GM12878 (cell line): ENCODE measurements around the gene G3BP1. TPM values are rescaled to one million over a fixed set of nuclear protein-coding genes. Genes with fewer than 3 reads are reported as not detected.

Source experiments
- ATAC-seq: fragments of 200-7000 bp; cut with Tn5 transposase; 3 replicates; pipeline ENCODE4 v1.9.1; 2020; ENCODE audit warnings: mild to moderate bottlenecking, moderate library complexity
- BruUV-seq: library from RNA; stranded (reverse); fragments of 400-500 nt; replicated peaks from 2 replicates; lab custom pipeline; 2021; lab: Mats Ljungman, UMichigan
- CTCF ChIA-PET: fragments of 300-600 bp; sonication (Branson Sonifier 250); formaldehyde crosslinking; extraction: SDS; loops from one replicate; lab custom pipeline; 2021; ENCODE audit warnings: inconsistent platforms; lab: Yijun Ruan, JAX
- POLR2A ChIA-PET: fragments of 350-600 bp; formaldehyde crosslinking; extraction: SDS; loops from one replicate; lab custom pipeline; 2021; ENCODE audit warnings: inconsistent platforms; lab: Charles Lee
- RAD21 ChIA-PET: fragments of 300-600 bp; sonication (Branson Sonifier 250); formaldehyde crosslinking; loops from one replicate; lab custom pipeline; 2023; ENCODE audit warnings: antibody characterized with exemption; ENCODE audit not compliant: unreplicated experiment; lab: Charles Lee
- SMC1A ChIA-PET: fragments of 300-600 bp; sonication (Branson Sonifier 250); formaldehyde crosslinking; loops from one replicate; lab custom pipeline; 2023; ENCODE audit not compliant: unreplicated experiment, uncharacterized antibody; lab: Charles Lee
- DNase-seq: peaks from one replicate; pipeline ENCODE4 v3.0.0-alpha.2; 2011; ENCODE audit warnings: low read depth, low spot score
- FAIRE-seq: peaks from 3 replicates; lab custom pipeline; 2011; peaks lifted over from hg19 to GRCh38; lab: Jason Lieb, UNC
- H2AFZ ChIP-seq: 2 replicates; pipeline ENCODE4 v1.6.0; 2011; ENCODE audit warnings: low read depth, low read length, control low read depth; ENCODE audit not compliant: control insufficient read depth
- H3K27ac ChIP-seq: 2 replicates; pipeline ENCODE4 v1.5.1; 2011; ENCODE audit warnings: control low read depth; ENCODE audit not compliant: control insufficient read depth, insufficient read depth
- H3K27me3 ChIP-seq, 2 experiments: replicated peaks in 1 of 2; 2 replicates each; pipeline versions ENCODE4 v1.6.0 to v1.6.1; 2011; ENCODE audit warnings: low read length in 1 of 2; ENCODE audit not compliant: control insufficient read depth in 2 of 2, insufficient read depth in 2 of 2
- H3K36me3 ChIP-seq, 2 experiments: 2 replicates each; pipeline ENCODE4 v1.5.1; 2011; ENCODE audit warnings: low read length in 1 of 2; ENCODE audit not compliant: control insufficient read depth in 2 of 2, insufficient read depth in 2 of 2
- H3K4me1 ChIP-seq: 2 replicates; pipeline ENCODE4 v1.6.1; 2011; ENCODE audit warnings: mild to moderate bottlenecking, low read length, moderate library complexity, mixed read lengths; ENCODE audit not compliant: control insufficient read depth, insufficient read depth
- H3K4me2 ChIP-seq: 2 replicates; pipeline ENCODE4 v1.6.0; 2011; ENCODE audit warnings: control low read depth; ENCODE audit not compliant: control insufficient read depth, insufficient read depth
- H3K4me3 ChIP-seq: fragments of 200-600 bp; sonication (generic); 2 replicates; pipeline ENCODE4 v1.5.1; 2016
- H3K79me2 ChIP-seq: 2 replicates; pipeline ENCODE4 v1.6.0; 2011; ENCODE audit warnings: low read length; ENCODE audit not compliant: control insufficient read depth, insufficient read depth
- H3K9ac ChIP-seq: 2 replicates; pipeline ENCODE4 v1.8.0; 2011; ENCODE audit warnings: low read length, control low read depth, mixed read lengths; ENCODE audit not compliant: control insufficient read depth, insufficient read depth
- H3K9me3 ChIP-seq: replicated peaks from 3 replicates; pipeline ENCODE4 v1.5.1; 2011; ENCODE audit warnings: mild to moderate bottlenecking, low read length; ENCODE audit not compliant: control insufficient read depth, insufficient read depth
- H4K20me1 ChIP-seq: 2 replicates; pipeline ENCODE4 v1.6.0; 2011; ENCODE audit not compliant: control insufficient read depth, insufficient read depth
- ATF2 ChIP-seq: IDR thresholded peaks from 2 replicates; pipeline ENCODE4 v1.6.1; 2012; ENCODE audit warnings: low read length, inconsistent platforms
- CBFB ChIP-seq: IDR thresholded peaks from 2 replicates; pipeline ENCODE4 v1.6.1; 2016; ENCODE audit warnings: antibody characterized with exemption, low read depth
- CBX5 ChIP-seq: sonication (generic); IDR thresholded peaks from 2 replicates; pipeline ENCODE4 v1.6.1; 2016; ENCODE audit warnings: low read depth, moderate library complexity, mild to moderate bottlenecking, inconsistent platforms
- FOXK2 ChIP-seq: fragments of 450-650 bp; IDR thresholded peaks from 2 replicates; pipeline ENCODE4 v1.6.1; 2017; ENCODE audit warnings: mild to moderate bottlenecking, moderate library complexity
- HCFC1 ChIP-seq: fragments of 150-350 bp; IDR thresholded peaks from 2 replicates; pipeline ENCODE4 v1.6.1; 2014; ENCODE audit warnings: low read length
- IRF5 ChIP-seq: fragments of 450-650 bp; IDR thresholded peaks from 2 replicates; pipeline ENCODE4 v1.6.1; 2017; ENCODE audit warnings: borderline replicate concordance
- MTA3 ChIP-seq: IDR thresholded peaks from 2 replicates; pipeline ENCODE4 v1.6.1; 2012; ENCODE audit warnings: low read length, inconsistent platforms, borderline replicate concordance
- MYC ChIP-seq: IDR thresholded peaks from 2 replicates; pipeline ENCODE4 v1.6.1; 2011; ENCODE audit warnings: mild to moderate bottlenecking, low read length, moderate library complexity, inconsistent platforms; ENCODE audit not compliant: insufficient read depth, insufficient replicate concordance, insufficient read length, severe bottlenecking
- NR2C2 ChIP-seq: IDR thresholded peaks from 2 replicates; pipeline ENCODE4 v1.6.1; 2011; ENCODE audit warnings: borderline replicate concordance, low read depth; ENCODE audit not compliant: control insufficient read depth, insufficient read length
- PAX5 ChIP-seq: IDR thresholded peaks from 2 replicates; pipeline ENCODE4 v1.6.1; 2011; ENCODE audit warnings: low read depth, low read length, borderline replicate concordance
- PML ChIP-seq: IDR thresholded peaks from 2 replicates; pipeline ENCODE4 v1.6.1; 2012; ENCODE audit warnings: low read length, inconsistent platforms
- POLR2AphosphoS2 ChIP-seq: IDR thresholded peaks from 2 replicates; pipeline ENCODE4 v1.6.1; 2011; ENCODE audit warnings: low read depth, mild to moderate bottlenecking, low read length, improper control_type of control experiment, moderate library complexity
- SMAD1 ChIP-seq: fragments of 450-650 bp; IDR thresholded peaks from 2 replicates; pipeline ENCODE4 v1.6.1; 2018; ENCODE audit warnings: mild to moderate bottlenecking, low read depth; ENCODE audit not compliant: partially characterized antibody
- SREBF2 ChIP-seq: IDR thresholded peaks from 2 replicates; pipeline ENCODE4 v1.6.1; 2012; ENCODE audit warnings: mild to moderate bottlenecking, low read length
- YBX1 ChIP-seq: fragments of 450-650 bp; IDR thresholded peaks from 2 replicates; pipeline ENCODE4 v1.6.1; 2016; ENCODE audit warnings: antibody characterized with exemption
- ZBTB11 ChIP-seq: fragments of 450-650 bp; formaldehyde crosslinking; IDR thresholded peaks from 2 replicates; pipeline ENCODE4 v1.5.0; 2022; ENCODE audit warnings: mild to moderate bottlenecking, missing genetic modification characterization
- ZNF207 ChIP-seq: fragments of 450-650 bp; IDR thresholded peaks from 2 replicates; pipeline ENCODE4 v1.6.1; 2014; ENCODE audit warnings: antibody characterized with exemption, mild to moderate bottlenecking, borderline replicate concordance
- WGBS: methylation state at CpG from one replicate; pipeline ENCODE4 v1.1.6; 2016; ENCODE audit warnings: low lambda C conversion rate; ENCODE audit not compliant: insufficient replicate concordance, insufficient coverage; ENCODE audit errors: missing lambda C conversion rate; 5-methylcytosine and 5-hydroxymethylcytosine counted together
- in situ Hi-C: fragments of 300-500 bp; cut with MboI; formaldehyde crosslinking; loops from 9 replicates; pipeline ENCODE4 v1.14.3; 2018; ENCODE audit warnings: mixed read lengths
- intact Hi-C: fragments of 100-400 bp; cut with micrococcal nuclease; formaldehyde crosslinking; loops from one replicate; pipeline ENCODE4 v1.14.2; 2022; ENCODE audit not compliant: unreplicated experiment
- polyA plus RNA-seq, 11 experiments: library from polyadenylated mRNA; depleted of rRNA in 4 of 11; unstranded in 6 of 11; stranded (reverse) in 5 of 11; fragments of >200 nt; fragmentation: Nextera tagmentation in 4 of 11; fragmentation: Illumina TruSeq in 1 of 11; extraction: Ambion mirVana in 4 of 11; extraction: Trizol in 1 of 11; gene quantifications; 1 replicate in 1 of 11; 2 replicates in 10 of 11; pipeline versions ENCODE4 v1.2.1 to v1.2.3, GENCODE V29; 2011 to 2016; ENCODE audit warnings: inconsistent platforms in 2 of 11, missing spikeins in 2 of 11, low read depth in 1 of 11
- total RNA-seq, 4 experiments: library from RNA; depleted of rRNA in 3 of 4; stranded (reverse); fragments of >200 nt in 3 of 4; fragmentation: Illumina TruSeq in 1 of 4; extraction: Trizol in 1 of 4; gene quantifications; 2 replicates each; pipeline versions ENCODE4 v1.2.1 to v1.2.3, GENCODE V29; 2013 to 2021

Gene G3BP1
- total and polyA plus RNA-seq, 10 of the 15 experiments (the other 5 are each of a cell fraction or from before 2014, with no cell fraction given) = 49.7 to 438 (median 148) TPM

- CTCF ChIA-PET = interaction anchor here (0.7 to 2.7 kb wide), 2 partner anchors 322 to 773 kb away, joined by 3 to 14 read pairs; no protein-coding TSS in a partner anchor
- TF ChIP-seq IRF5 (no peak), ZBTB11 (no peak), HCFC1 (no peak), FOXK2 (no peak), CBFB (no peak), CBX5 (no peak), ATF2 (no peak), YBX1 (no peak), MTA3 (no peak), PAX5 (no peak), PML (no peak), POLR2AphosphoS2 (no peak), SMAD1 (no peak), SREBF2 (no peak), NR2C2 (no peak), ZNF207 (no peak), MYC (no peak)
Observed at GRCh38 chr5:151820903-151821302, 49.1 kb downstream of the G3BP1 start.

More at GRCh38 chr5:151820903-151821302, 49.1 kb downstream of the G3BP1 start:
- ATAC-seq (no peak), DNase-seq (no peak), FAIRE-seq (no peak)
- no TSS peak for BruUV-seq
- Histone ChIP-seq H4K20me1 (no peaks in the 10 kb centered on the region), H3K4me3 (no peak overlapping the region), H3K4me1 (no peaks in the 10 kb centered on the region), H3K4me2 (no peak overlapping the region), H2AFZ (no peak overlapping the region), H3K36me3 (peaks cover 0 to 7% of the 10 kb centered on the region in 2 experiments; a peak in 2 of 4 replicates), H3K9me3 (no peaks in the 10 kb centered on the region), H3K27ac (no peak overlapping the region), H3K79me2 (no peaks in the 10 kb centered on the region), H3K9ac (no peak overlapping the region), H3K27me3 (no peaks in the 10 kb centered on the region)
- in situ Hi-C loops (no loop called here), intact Hi-C loops (no loop called here)
- WGBS = 86% methylated on average over 1 of the region's 1 CpG
- POLR2A ChIA-PET = no interaction called here
- RAD21 ChIA-PET = interaction anchor here (2.5 kb wide), 1 partner anchor 322 kb away, joined by 8 read pairs; no protein-coding TSS in a partner anchor
- SMC1A ChIA-PET = interaction anchor here (3.2 kb wide), 1 partner anchor 323 kb away, joined by 12 read pairs; no protein-coding TSS in a partner anchor
